Amniotic epithelial cell (primary cell): ENCODE results near the gene NDUFB5.
A peak's percentile ranks its signal among the peaks of the same experiment; 100 is the strongest.

Experiments
- DNase-seq: peaks from one replicate; pipeline ENCODE4 v3.0.0-alpha.2; 2010; ENCODE audit warnings: low read depth

Gene NDUFB5

DNA sequence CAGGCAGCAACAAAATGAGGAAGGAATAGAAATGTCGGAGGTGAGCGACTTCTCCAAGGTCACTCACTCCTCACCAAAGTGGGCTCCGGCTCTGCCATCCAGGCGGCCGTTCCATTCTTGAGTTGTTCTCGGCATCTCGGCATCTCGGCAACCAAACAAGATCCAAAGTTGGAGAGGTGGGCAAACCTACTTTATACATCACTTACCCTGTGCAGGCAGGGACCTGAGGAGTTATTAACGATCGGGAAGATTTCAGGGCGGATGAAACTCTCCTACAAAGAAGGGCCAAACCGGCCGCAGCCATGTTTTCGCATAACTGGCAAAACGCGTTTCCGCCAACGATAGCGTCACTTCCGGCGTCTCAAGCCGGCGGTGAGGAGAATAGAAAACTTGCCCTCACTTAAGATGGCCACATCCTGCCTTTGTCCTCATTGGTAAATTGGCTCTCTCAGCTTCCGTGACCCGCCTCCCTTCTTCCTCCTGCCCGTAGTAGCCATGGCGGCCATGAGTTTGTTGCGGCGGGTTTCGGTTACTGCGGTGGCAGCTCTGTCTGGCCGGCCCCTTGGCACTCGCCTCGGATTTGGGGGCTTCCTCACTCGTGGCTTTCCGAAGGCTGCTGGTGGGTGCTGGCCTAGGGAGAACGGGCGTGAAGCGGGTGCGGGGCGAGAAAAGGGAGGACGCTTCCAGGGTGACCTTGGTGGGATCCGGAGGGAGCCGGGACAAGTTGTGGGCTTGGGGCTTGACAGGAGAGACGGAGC, at the start of gene NDUFB5, which contains the start of gene MRPL47:
Gene NDUFB5, plus strand, starts transcription at position 474 of the 758 bp plus-strand sequence. Its CDS starts 22 bp downstream, at position 496.
Gene MRPL47, minus strand, starts transcription at position 318 of the 758 bp plus-strand sequence. Its CDS starts 14 bp downstream, at position 304.
- peak; percentile 96 for DNase-seq

DNA sequence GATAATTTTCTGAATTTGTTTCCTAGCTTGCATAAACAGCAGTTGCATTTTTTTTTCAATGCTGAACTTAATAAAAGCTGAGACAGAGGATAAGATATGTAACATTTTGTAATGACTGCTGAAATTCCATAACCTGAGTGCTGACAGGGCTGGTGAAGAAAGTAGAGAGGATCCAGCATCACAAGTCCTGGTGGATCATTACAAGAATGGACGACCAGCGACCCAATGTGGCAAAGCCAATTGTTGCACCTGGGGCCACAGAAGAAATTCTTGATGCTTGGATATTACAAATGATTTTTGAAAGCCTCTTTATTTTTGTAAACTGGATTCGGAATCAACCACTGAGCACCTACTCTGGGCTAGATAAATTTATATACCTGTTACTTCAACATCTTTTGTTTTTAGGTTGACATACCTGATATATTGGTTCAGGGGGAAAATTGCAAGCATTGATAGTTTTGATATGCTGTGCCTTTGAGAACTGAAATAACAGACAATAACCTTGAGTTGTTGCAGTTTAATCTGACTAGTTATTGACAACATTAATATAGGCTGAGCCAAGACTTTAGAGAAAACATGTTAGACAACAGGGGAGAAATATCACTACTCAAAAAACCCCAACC, 45.7 kb upstream of the NDUFB5 start:
- DNase-seq, result peak; percentile 85

- no peak for DNase-seq
Measured at GRCh38 chr3:179560791-179561190, 43.8 kb upstream of the NDUFB5 start.

GRCh38 chr3:179562591-179563270, 41.9 kb upstream of the NDUFB5 start, which contains the start of gene ACTL6A:
Gene ACTL6A, plus strand, starts transcription at chr3:179562926. Its CDS starts 167 bp downstream, at chr3:179563093.
- peak; percentile 99 for DNase-seq

GRCh38 chr3:179563271-179563783, 41.3 kb upstream of the NDUFB5 start:
- peak; percentile 49 for DNase-seq

GRCh38 chr3:179565496-179565895, 39.1 kb upstream of the NDUFB5 start:
- no peak for DNase-seq

GRCh38 chr3:179580992-179581391, 23.6 kb upstream of the NDUFB5 start:
- no peak for DNase-seq

- DNase-seq, result peak; percentile 48
Measured at GRCh38 chr3:179589143-179589542, 15.5 kb upstream of the NDUFB5 start.

DNA sequence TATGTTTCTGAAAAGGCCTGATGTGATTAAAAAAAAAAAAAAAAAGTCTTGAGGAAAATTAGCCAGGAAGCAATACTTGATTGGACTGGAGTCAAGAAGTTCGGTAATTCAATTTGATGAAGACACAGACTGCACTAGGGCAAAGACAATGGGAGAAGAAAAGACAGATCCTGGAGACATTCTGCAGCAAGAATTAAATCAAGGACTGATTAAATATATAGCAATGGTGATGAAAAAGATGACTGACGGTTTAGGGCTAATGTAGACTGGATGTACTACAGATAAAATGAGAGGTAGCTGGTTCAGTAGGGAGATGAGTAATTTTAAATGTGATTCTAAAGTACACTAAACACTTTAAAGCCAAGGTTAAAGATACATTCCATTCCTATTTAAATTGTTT, 13.9 kb upstream of the NDUFB5 start:
- DNase-seq, result no peak

DNA sequence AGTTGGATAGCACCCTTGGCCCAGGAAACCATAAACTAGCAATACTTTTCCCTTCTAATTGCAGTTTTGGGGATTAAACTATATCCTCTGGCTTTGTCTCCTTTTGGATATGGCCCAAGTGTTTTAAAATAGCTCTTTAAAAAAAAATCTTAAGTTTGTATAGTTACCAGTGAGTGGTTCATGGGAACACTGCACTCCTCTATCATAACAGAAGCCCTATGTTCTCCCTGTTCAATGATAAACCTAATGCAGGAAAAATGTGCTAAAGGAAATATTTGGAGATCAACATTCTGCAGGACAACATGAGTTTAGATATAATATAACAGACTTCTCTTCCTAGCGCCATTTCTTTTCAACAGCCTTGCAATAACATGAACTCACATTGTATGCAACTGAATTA, 13.3 kb upstream of the NDUFB5 start:
- DNase-seq, result no peak

DNA sequence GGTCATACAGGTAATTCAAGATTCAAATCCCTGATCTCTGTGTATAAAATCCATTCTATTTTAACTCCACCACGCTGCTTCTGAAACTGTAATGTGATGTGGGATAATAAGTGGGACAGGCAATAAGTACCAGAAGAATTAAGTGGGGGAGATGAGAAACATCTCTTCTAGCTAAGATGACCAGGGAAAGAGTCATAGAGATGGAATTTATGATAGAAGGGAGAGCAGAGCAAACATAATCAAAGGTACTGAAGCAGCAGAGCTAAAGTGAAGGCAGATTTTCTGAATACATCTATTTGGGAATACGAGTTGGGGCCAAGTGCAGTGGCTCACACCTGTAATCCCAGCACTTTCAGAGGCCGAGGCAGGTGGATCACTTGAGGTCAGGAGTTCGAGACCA, 5.1 kb upstream of the NDUFB5 start:
- DNase-seq, result no peak

- no peak for DNase-seq
Measured at GRCh38 chr3:179603321-179603720, 1.3 kb upstream of the NDUFB5 start.

DNA sequence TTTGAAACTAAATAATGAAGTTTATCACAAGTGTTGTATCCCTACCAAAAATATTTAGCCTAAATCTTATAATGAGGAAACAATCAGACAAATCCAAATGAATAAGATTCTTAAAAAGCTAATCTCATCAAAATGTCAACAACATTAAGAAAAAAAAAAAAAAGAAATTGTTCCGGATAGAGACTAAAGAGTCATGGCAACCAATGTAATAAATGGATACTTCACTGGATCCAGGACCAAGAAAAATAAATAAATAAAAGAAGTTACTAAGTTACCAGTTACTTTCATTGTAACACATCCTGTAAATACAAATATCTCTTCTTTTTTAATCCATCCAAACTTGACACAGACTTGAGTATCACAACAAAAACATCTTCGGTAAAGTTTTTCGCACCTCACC, 763 bp upstream of the NDUFB5 start:
- DNase-seq, result no peak

GRCh38 chr3:179606534-179607085, 2.0 kb downstream of the NDUFB5 start:
- DNase-seq, result peak; percentile 30

- no peak for DNase-seq
Measured at GRCh38 chr3:179608931-179609720, 4.5 kb downstream of the NDUFB5 start.

DNA sequence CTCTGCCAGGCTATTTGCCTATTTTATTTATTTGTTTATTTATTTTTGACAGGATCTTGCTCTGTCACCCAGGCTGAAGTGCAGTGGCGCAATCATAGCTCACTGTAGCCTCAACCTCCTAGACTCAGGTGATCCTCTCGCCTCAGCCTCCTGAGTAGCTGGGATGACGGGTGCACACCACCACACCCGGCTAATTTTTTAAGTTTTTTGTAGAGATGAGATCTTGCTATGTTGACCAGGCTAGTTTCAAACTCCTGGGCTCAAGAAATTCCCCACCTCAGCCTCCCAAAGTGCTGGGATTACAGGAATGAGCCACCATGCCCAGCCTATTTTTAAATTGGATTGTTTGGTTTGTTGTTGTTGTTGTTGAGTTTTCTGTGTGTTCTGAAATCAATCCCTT, 5.5 kb downstream of the NDUFB5 start:
- no peak for DNase-seq

GRCh38 chr3:179613807-179614206, 9.2 kb downstream of the NDUFB5 start:
- DNase-seq, result peak; percentile 71

DNA sequence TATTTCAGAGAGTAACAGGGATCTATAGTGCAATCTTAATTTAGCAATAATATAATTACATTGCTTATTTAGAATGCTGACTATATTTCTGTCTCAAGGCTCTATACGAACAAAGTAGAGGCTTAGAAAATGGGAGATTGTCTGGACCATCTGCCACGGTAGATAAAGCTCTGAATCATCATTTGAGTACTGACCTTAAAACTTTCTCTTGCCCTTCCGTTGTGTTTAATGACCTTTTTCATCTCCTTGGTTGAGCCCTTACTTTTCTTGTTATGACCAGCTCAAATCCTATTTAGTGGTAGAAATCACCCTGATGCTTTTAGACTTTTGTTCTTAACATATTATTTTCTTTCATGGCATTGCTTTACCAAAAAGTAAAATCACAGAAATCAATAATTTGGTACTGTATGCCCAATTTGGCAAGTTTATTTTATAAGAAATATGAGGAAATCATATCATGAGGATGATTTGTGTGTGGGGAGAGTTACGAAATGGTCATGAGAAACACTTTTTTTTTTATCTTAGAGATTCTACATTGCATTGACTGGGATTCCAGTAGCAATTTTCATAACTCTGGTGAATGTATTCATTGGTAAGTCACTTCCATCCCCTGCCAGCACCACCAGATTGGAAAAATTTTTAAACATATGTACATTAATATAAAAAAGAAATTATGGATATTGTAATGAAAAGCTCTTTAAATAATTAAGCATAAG, 11.0 kb downstream of the NDUFB5 start:
- DNase-seq, result peak; percentile 86

- no peak for DNase-seq
Measured at GRCh38 chr3:179622023-179622422, 17.4 kb downstream of the NDUFB5 start.

DNA sequence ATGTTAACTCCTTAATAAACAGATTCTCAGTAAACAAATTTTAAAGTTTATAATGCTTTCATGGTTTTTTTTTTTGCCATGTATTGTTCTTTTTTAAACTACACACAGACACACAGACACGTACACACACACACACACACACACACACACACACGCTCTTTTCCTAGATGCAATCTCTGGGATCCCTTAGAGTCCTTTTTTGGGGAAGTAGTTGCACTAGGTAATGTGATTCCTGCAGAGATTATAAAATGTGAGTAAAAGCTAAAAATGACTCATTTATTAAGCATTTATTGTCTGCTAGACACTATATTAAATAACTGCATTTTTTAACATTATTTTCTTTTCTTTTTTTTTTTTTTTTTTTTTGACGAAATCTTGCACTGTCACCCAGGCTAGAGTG, 19.9 kb downstream of the NDUFB5 start:
- no peak for DNase-seq
